Kidney (tissue), 14 donors: ENCODE measurements around the gene CMIP. TPM values are rescaled to one million over a fixed set of nuclear protein-coding genes. Genes with fewer than 3 reads are reported as not detected.
"Not testable (repeated sequence)": the region's sequence is repeated elsewhere in the genome, so short reads cannot be mapped to it uniquely, and the experiment has no call there.

Experiments used
- DNase-seq, 5 donors: peaks; one replicate each; pipeline ENCODE4 v3.0.0-alpha.2; 2013 to 2020
- FAIRE-seq: peaks from 2 replicates; lab custom pipeline; 2012; peaks lifted over from hg19 to GRCh38; lab: Jason Lieb, UNC
- H3K27ac ChIP-seq, 2 donors: one replicate each; pipeline ENCODE4 v1.7.0; 2013; ENCODE audit warnings: low read depth in 2 of 2, low read length in 2 of 2, inconsistent platforms in 1 of 2
- H3K27me3 ChIP-seq: one replicate; pipeline ENCODE4 v1.7.1; 2013; ENCODE audit warnings: low read length, inconsistent platforms; ENCODE audit not compliant: control insufficient read depth, insufficient read depth
- H3K36me3 ChIP-seq, 3 donors: one replicate each; pipeline versions ENCODE4 v1.7.0 to v1.7.1; 2013; ENCODE audit warnings: low read length in 3 of 3, control low read depth in 1 of 3, inconsistent platforms in 1 of 3; ENCODE audit not compliant: insufficient read depth in 3 of 3, control insufficient read depth in 2 of 3
- H3K4me1 ChIP-seq, 3 donors: one replicate each; pipeline versions ENCODE4 v1.7.0 to v1.7.1; 2013; ENCODE audit warnings: low read length in 3 of 3, inconsistent platforms in 1 of 3, low read depth in 1 of 3; ENCODE audit not compliant: control insufficient read depth in 2 of 3, insufficient read depth in 2 of 3
- H3K4me3 ChIP-seq, 3 donors: one replicate each; pipeline versions ENCODE4 v1.7.0 to v1.8.1; 2013; ENCODE audit warnings: low read length in 3 of 3, control low read depth in 1 of 3, inconsistent platforms in 1 of 3
- H3K9ac ChIP-seq, 3 donors: one replicate each; pipeline versions ENCODE4 v1.7.0 to v1.7.1; 2013; ENCODE audit warnings: low read length in 3 of 3, control low read depth in 1 of 3, inconsistent platforms in 1 of 3
- H3K9me3 ChIP-seq, 3 donors: one replicate each; pipeline versions ENCODE4 v1.7.0 to v1.7.1; 2013; ENCODE audit warnings: low read length in 3 of 3, control low read depth in 1 of 3, inconsistent platforms in 1 of 3; ENCODE audit not compliant: control insufficient read depth in 2 of 3, insufficient read depth in 1 of 3
- CTCF ChIP-seq: IDR thresholded peaks from 3 replicates; pipeline ENCODE4 v1.5.1; 2012; ENCODE audit warnings: mild to moderate bottlenecking, moderate library complexity, borderline replicate concordance; ENCODE audit not compliant: insufficient read depth; ENCODE audit errors: extremely low read depth
- intact Hi-C: fragments of 100-400 bp; cut with DNase I; formaldehyde crosslinking; loops from one replicate; pipeline ENCODE4 v1.11.1; 2022
- polyA plus RNA-seq: library from polyadenylated mRNA; stranded (reverse); fragments of 350-450 nt; fragmentation: Illumina TruSeq; extraction: RNeasy Lipid Tissue Mini Kit (QIAGEN cat#74804); gene quantifications from one replicate; pipeline ENCODE4 v1.2.3, GENCODE V29; 2014; ENCODE audit warnings: low read depth, low replicate concordance; ENCODE audit not compliant: insufficient read depth
- total RNA-seq: library from RNA; stranded (reverse); fragmentation: NEBNext Ultra II Directional; extraction: Animal tissue kit (Norgen Biotek cat#: 25700); gene quantifications from one replicate; pipeline ENCODE4 v1.2.1, GENCODE V29; 2021
- donor health status: control.
- donor health status: control.
- donor health status: control.
- donor health status: control.
- donor health status: control.
- donor health status: DM: yes; HTN: yes; CAD: no.
- donor health status: Normal renal cell carcinoma (clear cell type).

Gene CMIP
- total and polyA plus RNA-seq, 2 donors from 2014 or later = 16.6 to 65.7 TPM

GRCh38 chr16:81520560-81521135, 76.0 kb downstream of the CMIP start:
- Histone ChIP-seq H3K9me3 (no peaks in the 10 kb centered on the region), H3K27me3 (no peaks in the 10 kb centered on the region), H3K4me3 (no peak overlapping the region), H3K9ac (no peak overlapping the region), H3K36me3 (peaks cover 0 to 2% (median 0%) of the 10 kb centered on the region in 3 donors), H3K4me1 (peaks cover 0 to 21% (median 14%) of the 10 kb centered on the region in 3 donors), H3K27ac (peak overlapping the region in 1 of 2 donors; percentile 32)
- DNase-seq (no peak), FAIRE-seq (no peak)
- TF ChIP-seq CTCF = no peak
- intact Hi-C loops = no loop called here

DNA sequence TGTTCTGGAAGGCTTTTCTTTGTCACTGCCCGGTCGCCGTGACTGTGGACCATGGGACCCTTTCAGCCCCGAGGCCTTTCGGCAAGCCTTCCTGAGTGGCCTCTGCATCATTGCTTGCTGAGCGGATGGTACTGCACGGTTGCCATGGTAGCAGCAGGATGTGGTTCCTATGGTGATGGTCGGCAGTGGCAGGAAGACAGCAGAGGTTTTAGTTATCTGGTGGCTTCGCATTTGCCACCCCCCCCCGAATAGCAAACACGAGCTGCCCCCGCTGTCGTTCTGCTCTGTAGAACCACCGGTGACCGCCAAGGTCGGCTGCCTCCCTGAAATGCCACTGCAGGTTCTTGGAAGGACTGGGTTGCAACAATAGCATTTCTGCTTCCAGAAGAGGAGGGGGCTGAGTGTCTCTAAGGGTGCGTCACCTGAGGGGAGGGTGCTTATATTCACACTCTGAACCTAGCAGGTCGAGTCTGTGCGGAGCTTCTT, 76.6 kb downstream of the CMIP start:
- intact Hi-C loops = no loop called here
- FAIRE-seq (no peak), DNase-seq (peak in 4 of 5 donors; percentile 83 to 87 (median 84))
- no peak for TF ChIP-seq CTCF
- Histone ChIP-seq H3K9me3 (no peaks in the 10 kb centered on the region), H3K9ac (no peak overlapping the region), H3K27me3 (no peaks in the 10 kb centered on the region), H3K36me3 (peaks cover 0 to 2% (median 0%) of the 10 kb centered on the region in 3 donors), H3K27ac (peak overlapping the region in 1 of 2 donors; percentile 32), H3K4me3 (no peak overlapping the region), H3K4me1 (peaks cover 0 to 19% (median 19%) of the 10 kb centered on the region in 3 donors)

GRCh38 chr16:81522108-81522701, 77.6 kb downstream of the CMIP start:
- no peaks in the 10 kb centered on the region for H3K9me3 ChIP-seq
- DNase-seq (no peak), FAIRE-seq (no peak)
- H3K27ac ChIP-seq = no peak overlapping the region
- H3K9ac ChIP-seq = no peak overlapping the region
- H3K27me3 ChIP-seq = no peaks in the 10 kb centered on the region
- no peak overlapping the region for H3K4me3 ChIP-seq
- H3K36me3 ChIP-seq = no peaks in the 10 kb centered on the region
- peaks cover 0 to 30% (median 26%) of the 10 kb centered on the region in 3 donors for H3K4me1 ChIP-seq
- no peak for TF ChIP-seq CTCF
- intact Hi-C loops = no loop called here

DNA sequence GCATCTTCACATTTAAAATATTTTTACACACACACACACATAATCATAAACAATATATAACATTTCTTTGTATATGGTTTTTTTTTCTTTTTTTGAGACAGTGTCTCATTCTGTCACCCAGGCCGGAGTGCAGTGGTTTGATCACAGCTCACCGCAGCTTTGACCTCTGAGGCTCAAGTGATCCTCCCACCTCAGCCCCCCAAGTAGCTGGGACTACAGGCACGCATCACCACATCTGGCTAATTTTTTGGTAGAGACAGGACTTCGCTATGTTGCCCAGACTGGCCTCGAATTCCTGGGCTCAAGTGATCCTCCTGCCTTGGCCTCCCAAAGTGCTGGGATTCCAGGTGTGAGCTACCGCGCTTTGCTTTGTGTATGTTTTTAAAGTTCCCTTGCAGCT, 78.2 kb downstream of the CMIP start:
- FAIRE-seq, H3K36me3 ChIP-seq, intact Hi-C loops, H3K27me3 ChIP-seq, H3K9ac ChIP-seq, H3K27ac ChIP-seq, DNase-seq, H3K4me3 ChIP-seq, H3K9me3 ChIP-seq: not testable (repeated sequence)
- peaks cover 0 to 26% (median 26%) of the 10 kb centered on the region in 3 donors for H3K4me1 ChIP-seq
